HG02981 (cell line): ENCODE results near the gene CNTN5.
"Not testable (repeated sequence)": the region's sequence is repeated elsewhere in the genome, so short reads cannot be mapped to it uniquely, and the experiment has no call there.

Experiments
- ATAC-seq: cut with Tn5 transposase; IDR thresholded peaks from one replicate; pipeline ENCODE4 v1.9.1; 2021; ENCODE audit warnings: mild to moderate bottlenecking, moderate library complexity; ENCODE audit not compliant: unreplicated experiment

CNTN5 gene

DNA sequence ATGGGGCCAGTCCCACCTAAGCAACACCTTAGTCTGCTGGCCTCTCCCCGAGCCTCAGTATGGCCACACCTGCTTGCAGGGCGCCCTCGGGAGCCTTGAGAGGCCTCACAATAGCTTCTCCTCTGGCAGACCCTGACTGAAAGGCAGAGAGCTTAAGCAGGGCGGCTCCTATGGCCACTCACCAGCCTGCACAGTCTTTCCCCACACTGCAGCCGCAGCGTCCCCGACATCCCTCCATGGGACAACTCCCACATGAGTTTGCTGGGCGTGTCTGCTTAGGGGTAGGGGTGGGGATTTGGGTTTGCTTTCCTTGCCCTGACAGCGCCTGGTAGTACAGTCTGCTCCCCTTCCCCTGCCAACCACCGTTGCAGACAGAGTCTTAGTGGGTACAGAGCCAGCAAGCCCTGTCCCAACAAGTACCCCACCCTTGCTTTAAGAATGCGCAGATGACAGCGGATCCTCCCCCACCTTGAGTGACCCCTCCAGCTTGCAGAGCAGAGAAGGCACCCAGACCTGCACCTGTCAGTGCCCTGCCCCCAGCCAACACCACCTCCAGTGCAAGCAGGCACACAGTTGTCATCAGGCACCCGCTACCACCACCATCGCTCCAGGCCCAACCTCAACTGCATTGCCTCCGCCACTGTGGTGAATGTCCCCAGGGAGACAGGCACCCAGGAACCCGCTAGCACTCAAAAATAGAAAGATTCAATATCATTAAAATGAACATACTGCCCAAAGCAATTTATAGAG is 1252.5 kb downstream of the CNTN5 start:
- no peak for ATAC-seq

DNA sequence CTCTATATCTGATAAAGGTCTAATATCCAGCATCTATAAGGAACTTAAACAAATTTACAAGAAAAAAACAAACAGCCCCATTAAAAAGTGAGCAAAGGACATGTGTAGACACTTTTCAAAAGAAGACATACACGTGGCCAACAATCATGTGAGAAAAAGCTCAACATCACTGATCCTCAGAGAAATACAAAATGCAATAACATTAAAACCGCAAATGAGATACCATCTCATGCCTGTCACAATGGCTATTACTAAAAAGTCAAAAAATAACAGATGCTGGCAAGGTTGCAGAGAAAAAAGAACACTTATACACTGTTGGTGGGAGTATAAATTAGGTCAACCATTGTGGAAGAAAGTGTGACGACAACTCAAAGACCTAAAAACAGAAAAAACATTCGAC is 1253.7 kb downstream of the CNTN5 start:
- ATAC-seq: not testable (repeated sequence)

DNA sequence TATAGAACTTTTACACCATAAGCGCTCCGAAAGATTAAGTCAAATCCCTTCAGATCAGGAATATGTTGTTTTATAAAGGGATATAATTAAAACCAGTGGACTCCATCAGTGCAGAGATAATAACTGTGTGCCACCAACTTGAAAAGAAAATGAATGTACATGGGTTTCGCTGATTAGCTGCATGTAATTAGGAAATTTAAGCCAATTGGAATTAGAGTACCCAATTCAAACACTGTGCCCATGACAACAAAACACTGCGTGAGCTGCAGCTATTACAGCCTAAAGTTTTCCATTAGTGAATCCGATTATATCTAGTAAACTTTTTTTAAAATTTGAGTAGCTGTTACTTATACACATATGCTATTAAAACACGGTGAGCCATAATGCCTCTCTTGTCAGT is 1274.0 kb downstream of the CNTN5 start:
- no peak for ATAC-seq

DNA sequence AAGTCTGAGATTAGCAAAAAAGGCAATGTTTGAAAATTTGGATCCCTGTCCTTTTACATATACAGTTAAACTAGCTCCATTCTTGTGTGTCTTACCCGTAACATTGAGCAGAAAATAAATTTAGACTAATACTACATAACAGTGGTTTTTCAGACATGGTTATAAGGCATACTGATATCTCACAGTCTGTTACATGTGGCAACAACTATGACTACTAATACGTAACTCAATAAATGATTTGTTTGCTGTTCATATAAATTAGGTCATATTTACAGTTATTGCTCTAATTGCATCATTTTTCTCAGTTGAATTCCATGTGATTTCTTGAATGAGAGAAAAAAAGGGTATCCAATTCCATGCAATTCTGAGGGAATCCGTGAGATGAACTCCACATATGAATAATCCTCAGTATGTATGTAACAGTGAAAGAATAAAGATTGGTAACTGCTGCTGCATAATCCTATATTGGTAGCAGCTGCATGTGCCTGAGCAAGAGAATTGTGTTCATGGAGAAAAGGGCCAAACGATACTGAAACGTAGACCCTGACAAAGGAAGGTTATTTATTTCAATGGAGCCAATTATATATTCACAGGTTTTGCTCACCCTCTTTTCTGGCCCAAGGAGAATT is 1275.4 kb downstream of the CNTN5 start:
- ATAC-seq: no peak

DNA sequence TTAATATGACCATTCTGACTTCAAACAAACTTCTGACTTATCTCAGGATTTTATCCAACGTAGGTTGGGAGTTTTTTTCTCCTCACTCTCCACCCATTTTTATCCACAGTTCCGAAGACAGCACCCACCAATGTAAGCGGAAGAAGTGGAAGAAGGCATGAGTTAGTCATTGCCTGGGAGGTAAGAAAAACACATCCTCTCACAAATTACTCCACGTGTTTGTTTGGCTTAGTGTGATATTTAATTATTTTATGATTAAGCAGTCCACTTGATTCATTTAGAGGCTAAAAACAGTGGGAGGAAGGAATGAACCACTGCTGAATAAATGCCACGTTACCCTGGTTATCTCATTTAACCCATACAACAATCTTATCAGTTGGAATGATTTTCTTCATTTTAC is 1276.8 kb downstream of the CNTN5 start:
- no peak for ATAC-seq

DNA sequence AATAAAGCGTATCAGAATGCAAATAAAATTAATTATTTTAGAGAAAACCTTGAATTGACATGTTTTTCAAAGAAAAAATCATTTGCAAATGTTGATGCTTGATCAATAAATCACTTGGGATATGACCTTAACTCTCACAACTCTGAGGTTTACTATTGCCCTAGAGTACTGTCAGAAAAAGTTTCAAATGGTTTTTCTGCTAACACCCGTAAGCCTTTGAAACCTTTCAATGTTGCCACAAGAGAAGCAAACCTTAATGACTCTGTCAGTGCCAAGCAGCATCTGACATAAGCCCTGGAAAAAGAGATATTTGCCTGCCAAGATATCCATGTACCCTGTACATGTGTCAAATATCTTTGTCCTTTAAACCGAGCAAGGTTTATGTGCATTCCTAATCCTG is 1282.1 kb downstream of the CNTN5 start:
- ATAC-seq: no peak

DNA sequence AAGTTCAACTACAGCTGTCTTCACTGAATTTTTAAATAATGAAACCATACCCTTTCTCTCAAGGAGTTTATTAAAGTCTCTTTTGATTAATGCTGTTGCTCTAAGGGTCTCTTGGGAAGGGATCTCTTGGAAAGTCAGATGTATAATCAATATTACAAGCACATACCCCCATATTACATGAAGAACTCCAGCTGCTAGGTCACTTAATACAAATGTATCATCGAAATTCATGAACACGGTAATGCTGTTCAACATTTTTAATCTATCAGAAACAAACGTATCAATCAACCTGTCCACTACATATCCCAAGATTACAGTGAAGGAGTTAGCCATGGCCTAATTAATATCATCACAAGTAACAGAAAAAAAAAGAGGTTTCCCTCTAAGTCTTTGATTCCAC is 1283.1 kb downstream of the CNTN5 start:
- no peak for ATAC-seq

DNA sequence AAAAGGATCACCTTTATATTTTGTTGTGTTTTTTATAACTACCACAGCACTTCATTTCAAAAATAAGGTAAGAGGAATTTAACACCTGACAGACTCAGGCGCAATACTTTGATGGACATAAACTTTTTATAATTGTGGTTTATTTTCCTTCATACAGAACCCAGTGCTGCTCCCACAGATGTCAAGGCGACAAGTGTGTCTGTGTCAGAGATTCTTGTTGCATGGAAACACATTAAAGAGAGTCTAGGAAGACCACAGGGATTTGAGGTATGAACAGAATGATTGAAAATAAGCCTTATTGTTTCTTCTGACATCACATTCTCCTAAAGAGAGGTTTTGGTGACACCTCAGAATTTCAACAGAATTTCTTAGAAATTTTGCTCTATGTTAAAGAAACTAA is 1287.5 kb downstream of the CNTN5 start:
- no peak for ATAC-seq

DNA sequence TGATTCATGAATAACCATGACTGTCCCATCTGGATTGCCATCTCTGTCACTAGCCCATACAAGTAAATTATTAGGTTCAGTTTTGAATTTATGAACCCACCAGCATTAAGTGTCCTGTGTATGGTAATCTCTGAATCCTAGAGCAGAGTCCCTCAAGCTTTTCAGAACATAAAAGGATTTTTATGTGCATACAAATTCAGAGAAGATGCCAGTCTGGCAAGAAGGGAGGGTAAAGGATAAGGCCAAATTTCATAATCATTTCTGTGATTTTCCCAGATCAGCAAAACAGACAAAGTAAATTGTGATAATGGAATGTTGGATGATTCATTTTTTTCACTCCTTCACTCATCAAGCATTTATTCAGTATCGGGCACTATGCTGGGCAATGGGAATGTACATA is 1295.2 kb downstream of the CNTN5 start:
- no peak for ATAC-seq

DNA sequence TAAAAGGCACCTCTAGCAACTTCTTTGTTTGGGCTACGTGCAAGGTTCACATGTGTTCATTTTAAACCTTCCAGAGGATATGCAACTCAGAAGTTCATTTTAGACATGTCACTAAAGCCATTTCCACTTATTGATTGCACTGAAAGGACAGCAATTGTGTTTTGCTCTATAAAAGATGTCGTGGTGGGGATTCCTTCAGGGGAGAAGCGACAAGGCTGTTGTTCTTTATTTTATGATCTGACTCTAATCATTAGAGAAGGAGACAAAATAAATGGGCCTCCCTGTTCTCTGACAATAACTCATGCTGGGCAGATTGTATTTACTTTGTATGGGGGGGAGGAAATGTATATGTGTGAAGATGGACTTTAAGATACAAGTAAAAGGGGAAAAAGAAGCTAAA is 1296.2 kb downstream of the CNTN5 start:
- no peak for ATAC-seq

DNA sequence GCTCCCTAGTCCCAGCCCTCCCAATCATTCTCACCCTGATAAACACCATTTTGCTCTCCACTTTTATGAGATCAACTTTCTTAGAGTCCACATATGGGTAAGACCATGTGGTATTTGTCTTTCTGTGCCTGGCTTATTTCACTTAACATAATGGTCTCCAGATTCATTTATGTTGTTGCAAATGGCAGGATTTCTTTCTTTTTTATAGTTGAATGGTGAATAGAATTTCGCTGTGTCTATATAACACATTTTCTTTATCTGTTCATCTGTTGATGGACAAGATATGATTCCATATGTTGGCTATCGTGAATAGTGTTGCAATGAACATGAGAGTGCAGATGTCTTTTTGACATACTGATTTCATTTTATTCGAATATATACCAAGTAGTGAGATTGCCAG is 1298.9 kb downstream of the CNTN5 start:
- ATAC-seq: no peak

DNA sequence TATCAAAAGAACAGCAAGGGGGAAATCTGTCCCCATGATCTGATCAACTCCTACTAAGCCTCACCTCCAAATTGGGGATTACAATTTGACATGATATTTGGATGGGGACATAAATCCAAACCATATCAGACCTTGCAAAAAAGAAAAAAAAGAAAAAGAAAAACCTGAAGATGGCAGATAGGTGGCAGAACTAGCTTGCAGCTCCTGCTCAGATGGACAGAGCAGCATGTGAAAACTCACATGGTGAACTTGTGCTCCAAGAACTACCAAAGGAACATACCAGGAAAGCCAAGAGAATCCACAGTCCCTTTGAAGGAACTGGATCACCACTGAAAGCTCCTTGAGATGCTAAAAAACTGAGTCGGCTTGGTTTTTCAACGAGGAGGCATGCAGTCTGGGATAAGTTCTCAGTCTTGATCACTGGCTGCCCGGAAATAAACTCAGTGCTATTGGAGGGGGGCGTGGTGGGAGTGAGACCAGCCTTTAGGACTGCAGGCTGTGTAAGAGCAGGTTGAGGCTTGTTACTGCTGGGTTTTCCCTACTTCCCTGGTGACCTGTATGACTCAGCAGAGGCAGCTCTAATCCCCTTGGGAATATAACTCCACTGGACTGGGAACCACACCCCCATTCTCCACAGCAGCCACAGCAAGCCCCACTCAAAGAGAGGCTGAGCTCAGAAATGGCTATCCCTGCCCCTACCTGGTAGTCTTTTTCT is 1308.0 kb downstream of the CNTN5 start:
- ATAC-seq: no peak

DNA sequence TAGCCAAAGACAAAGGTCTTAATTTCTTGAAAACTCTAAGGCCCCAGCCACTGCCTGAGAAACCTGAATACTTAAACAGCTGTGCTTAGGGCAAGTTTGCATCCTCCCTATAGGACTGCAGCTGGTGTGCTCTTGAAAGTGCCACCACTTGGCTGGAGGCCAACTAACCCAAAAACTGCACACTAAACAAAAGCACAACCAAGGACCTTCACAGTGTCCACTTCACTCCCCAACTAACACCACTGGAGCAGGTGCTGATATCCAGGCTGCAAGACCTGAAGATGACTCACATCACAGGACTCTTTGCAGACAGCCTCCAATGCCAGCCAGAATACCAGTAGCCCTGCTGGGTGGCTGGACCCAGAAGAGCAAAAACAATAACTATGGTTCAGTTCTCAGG is 1308.6 kb downstream of the CNTN5 start:
- ATAC-seq: no peak

DNA sequence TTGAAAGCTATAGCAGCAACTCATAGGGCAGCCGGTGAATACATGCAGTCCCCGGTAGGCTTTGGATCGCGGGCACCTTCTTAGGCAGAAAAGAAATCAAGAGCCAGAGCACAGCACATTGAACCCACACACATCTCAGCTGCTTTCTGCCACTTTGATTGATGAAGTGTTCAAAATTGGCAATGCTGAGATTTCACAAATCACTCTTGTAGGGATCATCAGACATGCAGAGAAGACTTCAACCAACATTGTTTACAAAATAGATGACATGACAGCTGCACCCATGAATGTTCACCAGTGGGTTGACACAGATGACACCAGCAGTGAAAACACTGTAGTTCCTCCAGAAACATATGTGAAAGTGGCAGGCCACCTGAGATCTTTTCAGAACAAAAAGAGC is 1316.1 kb downstream of the CNTN5 start:
- ATAC-seq: no peak

DNA sequence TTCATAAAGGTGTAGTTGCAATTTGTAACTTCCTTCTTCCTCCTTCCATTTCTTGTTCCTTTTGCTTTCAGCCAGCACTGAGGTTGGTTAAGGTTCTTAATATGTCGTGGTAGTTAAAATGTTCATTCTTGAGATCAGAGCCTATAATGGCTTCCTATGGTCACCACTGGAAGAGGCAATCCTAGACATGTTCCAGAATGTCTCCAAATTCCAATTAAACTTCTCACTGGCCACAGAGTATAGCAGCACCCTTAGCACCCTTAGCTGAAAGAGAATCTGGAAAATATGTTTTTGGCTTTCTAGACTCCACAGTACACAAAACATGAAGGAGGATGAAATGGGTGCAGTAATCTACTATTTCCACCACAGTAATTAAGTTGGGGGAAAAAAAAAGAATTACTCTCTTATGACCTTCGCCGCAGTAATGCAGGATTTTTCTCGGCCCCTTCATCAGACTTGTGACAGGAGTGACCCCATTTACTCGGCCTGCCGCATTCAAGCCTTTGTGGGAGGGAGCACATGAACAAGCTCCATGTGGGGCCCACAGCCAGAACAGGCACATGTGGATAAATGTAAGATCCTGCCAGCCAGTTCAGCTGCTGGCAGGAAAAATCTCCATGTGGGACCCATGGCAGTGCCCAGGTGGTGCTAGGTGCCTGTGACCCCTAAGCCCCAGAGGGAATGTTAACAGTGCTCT is 1317.5 kb downstream of the CNTN5 start:
- no peak for ATAC-seq

DNA sequence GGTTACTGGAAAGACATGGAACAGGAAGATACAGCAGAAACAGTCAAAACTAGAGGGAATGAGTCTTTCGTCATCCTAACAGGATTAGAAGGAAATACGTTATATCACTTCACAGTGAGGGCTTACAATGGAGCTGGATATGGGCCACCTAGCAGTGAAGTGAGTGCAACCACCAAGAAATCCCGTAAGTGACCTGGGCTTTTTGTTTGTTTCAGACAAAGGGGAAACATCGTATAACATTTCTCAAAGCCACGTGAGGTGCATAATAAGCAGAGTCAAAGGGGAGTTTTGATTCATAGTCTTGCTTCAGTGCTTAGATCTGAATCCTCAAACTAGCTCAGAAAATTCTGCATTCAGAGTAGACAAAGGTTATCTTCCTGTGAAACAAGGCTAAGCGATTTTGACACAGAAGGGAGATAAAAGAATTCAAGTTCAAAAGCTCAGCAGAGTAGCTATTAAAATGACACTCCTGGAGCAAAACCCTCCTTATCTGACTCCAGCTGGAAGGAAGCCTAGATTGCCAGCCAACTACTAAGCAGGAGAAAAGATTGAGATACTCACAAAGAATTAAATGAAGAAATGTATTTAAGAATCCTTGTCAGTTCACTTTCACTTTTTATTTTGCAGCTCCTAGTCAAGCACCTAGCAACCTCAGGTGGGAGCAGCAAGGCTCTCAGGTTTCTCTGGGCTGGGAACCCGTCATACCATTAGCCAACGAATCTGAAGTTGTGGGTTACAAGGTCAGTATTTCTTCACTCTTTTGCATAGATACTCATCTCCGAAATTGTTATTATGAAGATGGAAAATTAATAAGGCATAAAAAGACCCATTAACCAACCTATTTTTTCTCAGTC is 1319.9 kb downstream of the CNTN5 start:
- no peak for ATAC-seq

DNA sequence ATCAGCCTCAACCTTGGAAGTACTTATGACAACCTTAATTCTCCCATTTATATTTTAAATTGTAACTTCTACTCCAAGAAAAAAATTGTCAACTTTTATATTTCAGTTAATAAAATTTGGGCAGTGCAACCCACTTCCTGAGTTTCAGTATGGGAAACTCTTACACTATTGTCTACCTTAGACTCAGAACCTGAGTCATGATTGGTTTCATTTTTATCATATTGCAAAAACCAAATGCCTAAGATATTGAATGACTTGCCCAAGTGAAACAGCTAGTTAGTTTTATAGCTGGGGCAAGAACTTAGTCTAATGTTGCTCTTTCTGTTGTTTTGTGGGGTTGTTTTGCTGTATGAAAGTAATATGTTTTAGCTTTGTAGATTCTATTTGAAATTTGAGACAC is 1332.3 kb downstream of the CNTN5 start:
- ATAC-seq: no peak

DNA sequence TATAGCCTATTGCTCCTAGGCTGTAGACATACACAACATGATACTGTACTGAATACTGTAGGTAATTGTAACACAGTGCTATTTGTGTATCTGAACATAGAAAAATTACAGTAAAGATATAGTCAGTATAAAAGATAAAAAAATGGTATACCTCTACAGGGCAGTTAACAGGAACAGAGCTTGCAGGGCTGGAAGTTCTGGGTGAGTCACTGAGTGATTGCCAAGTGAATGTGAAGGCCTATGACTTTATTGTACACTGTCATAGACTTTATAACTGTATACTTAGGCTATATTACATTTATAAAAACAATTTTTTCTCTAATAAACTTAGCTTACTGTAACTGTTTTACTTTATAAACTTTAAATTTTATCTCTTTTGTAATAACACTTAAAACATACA is 1334.0 kb downstream of the CNTN5 start:
- ATAC-seq: no peak

DNA sequence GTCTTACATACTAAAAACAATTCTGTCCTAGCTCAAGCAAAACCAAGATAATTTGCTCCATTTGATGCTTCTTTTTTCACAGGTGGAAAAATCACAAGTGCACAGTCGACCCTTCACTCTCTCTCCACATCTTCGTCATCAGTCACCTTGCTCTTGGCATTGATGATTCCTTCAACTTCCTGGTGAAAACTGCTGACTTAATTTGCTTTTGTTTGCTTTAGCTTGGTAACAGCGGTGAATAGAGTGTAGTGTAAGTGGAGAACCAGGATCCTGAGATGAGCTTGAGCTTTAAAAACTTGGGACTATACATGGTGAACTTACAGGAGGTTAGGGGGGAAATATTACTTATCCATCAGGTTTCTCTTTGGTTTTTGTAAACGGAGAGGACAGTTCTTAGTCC is 1335.3 kb downstream of the CNTN5 start:
- ATAC-seq: no peak

DNA sequence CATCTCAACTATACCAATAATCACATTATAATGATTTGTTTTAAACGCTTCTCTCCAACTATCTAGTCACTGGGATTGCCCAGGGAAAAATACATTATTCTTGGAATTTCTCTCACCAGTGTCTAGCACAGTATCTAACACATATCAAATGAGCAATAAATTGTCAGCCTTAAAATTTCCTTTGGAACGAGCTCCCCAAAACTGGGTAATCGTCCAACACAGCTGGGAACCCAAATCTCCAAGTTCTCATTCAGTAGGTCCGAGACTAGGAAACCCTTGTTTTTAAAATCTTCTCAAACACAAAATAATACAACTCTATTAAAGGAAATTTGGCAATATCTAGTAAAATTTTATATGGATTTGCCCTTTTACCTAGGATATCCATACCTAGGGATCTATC is 1338.5 kb downstream of the CNTN5 start:
- no peak for ATAC-seq

DNA sequence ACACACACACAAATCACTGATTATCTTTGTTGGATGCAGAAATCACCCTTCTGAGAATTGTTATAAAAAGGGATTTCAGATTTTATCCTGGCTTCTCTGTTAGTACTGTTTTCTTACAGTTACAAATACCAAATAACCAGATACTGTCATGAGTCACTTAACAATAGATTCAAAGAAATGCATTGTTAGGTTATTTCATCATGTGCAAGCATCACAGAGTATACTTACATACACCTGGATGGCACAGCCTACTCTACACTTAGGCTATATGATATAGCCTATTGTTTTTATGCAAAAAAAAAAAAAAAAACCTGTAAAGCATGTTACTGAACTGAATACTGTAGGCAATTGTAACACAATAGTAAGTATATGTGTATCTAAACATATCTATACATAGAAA is 1347.1 kb downstream of the CNTN5 start:
- ATAC-seq: no peak
